GM23248 (cell line): ENCODE data around the gene RTEL1. TPM values are rescaled to one million over a fixed set of nuclear protein-coding genes. Genes with fewer than 3 reads are reported as not detected.

Experiments
- DNase-seq: peaks from one replicate; pipeline ENCODE4 v3.0.0-alpha.2; 2015
- H2AFZ ChIP-seq: fragments of 200-600 bp; sonication (generic); 2 replicates; pipeline ENCODE4 v1.6.1; 2016; ENCODE audit warnings: antibody characterized with exemption
- H3F3A ChIP-seq: fragments of 200-600 bp; sonication (generic); 2 replicates; pipeline ENCODE4 v1.6.1; 2016; ENCODE audit warnings: mild to moderate bottlenecking, antibody characterized with exemption, mixed run types; ENCODE audit not compliant: insufficient read depth
- H3K27ac ChIP-seq: fragments of 200-600 bp; sonication (generic); 2 replicates; pipeline ENCODE4 v1.5.1; 2016; ENCODE audit warnings: mild to moderate bottlenecking
- H3K27me3 ChIP-seq: fragments of 200-600 bp; sonication (generic); replicated peaks from 2 replicates; pipeline ENCODE4 v1.6.1; 2016; ENCODE audit warnings: mild to moderate bottlenecking; ENCODE audit not compliant: insufficient read depth
- H3K36me3 ChIP-seq: fragments of 200-600 bp; sonication (generic); 2 replicates; pipeline ENCODE4 v1.6.1; 2016; ENCODE audit warnings: low read depth, mild to moderate bottlenecking
- H3K4me1 ChIP-seq: fragments of 200-600 bp; sonication (generic); 2 replicates; pipeline ENCODE4 v1.6.1; 2016; ENCODE audit warnings: mild to moderate bottlenecking; ENCODE audit not compliant: insufficient read depth
- H3K4me2 ChIP-seq: fragments of 200-600 bp; sonication (generic); one replicate; pipeline ENCODE4 v1.6.1; 2016; ENCODE audit warnings: mild to moderate bottlenecking; ENCODE audit not compliant: unreplicated experiment
- H3K4me3 ChIP-seq: fragments of 200-600 bp; sonication (generic); 2 replicates; pipeline ENCODE4 v1.5.1; 2016; ENCODE audit warnings: mild to moderate bottlenecking
- H3K79me2 ChIP-seq: fragments of 200-600 bp; sonication (generic); 2 replicates; pipeline ENCODE4 v1.6.1; 2016; ENCODE audit warnings: mild to moderate bottlenecking; ENCODE audit not compliant: insufficient read depth
- H3K9ac ChIP-seq: fragments of 200-600 bp; sonication (generic); 2 replicates; pipeline ENCODE4 v1.6.1; 2016; ENCODE audit warnings: mild to moderate bottlenecking
- H3K9me2 ChIP-seq: fragments of 200-600 bp; sonication (generic); 2 replicates; pipeline ENCODE4 v1.6.1; 2016; ENCODE audit warnings: mixed run types, mild to moderate bottlenecking, moderate library complexity; ENCODE audit not compliant: insufficient read depth
- H3K9me3 ChIP-seq: fragments of 200-600 bp; sonication (generic); one replicate; pipeline ENCODE4 v1.6.1; 2017; ENCODE audit warnings: low read depth
- H4K20me1 ChIP-seq: fragments of 200-600 bp; sonication (generic); 2 replicates; pipeline ENCODE4 v1.6.0; 2016; ENCODE audit not compliant: insufficient read depth
- EZH2 ChIP-seq: fragments of 200-600 bp; sonication (generic); IDR thresholded peaks from 2 replicates; pipeline ENCODE4 v1.6.1; 2018; ENCODE audit warnings: antibody characterized with exemption, mild to moderate bottlenecking; ENCODE audit not compliant: insufficient read depth, poor library complexity, severe bottlenecking
- EZH2phosphoT487 ChIP-seq: fragments of 200-600 bp; sonication (generic); IDR thresholded peaks from 2 replicates; pipeline ENCODE4 v1.6.1; 2018; ENCODE audit warnings: antibody characterized with exemption, moderate library complexity, mild to moderate bottlenecking, low read depth; ENCODE audit not compliant: insufficient read depth
- WGBS, 2 experiments: methylation state at CpG; one replicate each; pipeline ENCODE4 v1.1.6; 2015 to 2017; ENCODE audit warnings: low lambda C conversion rate in 2 of 2, low coverage in 1 of 2; ENCODE audit errors: missing lambda C conversion rate in 2 of 2; 5-methylcytosine and 5-hydroxymethylcytosine counted together
- in situ Hi-C: fragments of 300-500 bp; cut with MboI; formaldehyde crosslinking; loops from 2 replicates; pipeline ENCODE4 v1.15.0; 2020
- polyA plus RNA-seq: library from polyadenylated mRNA; unstranded; fragments of >200 nt; fragmentation: Nextera tagmentation; extraction: Ambion mirVana; gene quantifications from 2 replicates; pipeline ENCODE4 v1.2.1, GENCODE V29; 2016
- total RNA-seq: library from RNA; depleted of rRNA; stranded (reverse); fragments of >200 nt; shearing (Covaris generic); gene quantifications from 2 replicates; pipeline ENCODE4 v1.2.3, GENCODE V29; 2014

Gene RTEL1
- total and polyA plus RNA-seq, 2 experiments from 2014 or later, result 8.6 to 15.6 TPM

GRCh38 chr20:63702751-63703470, 44.8 kb downstream of the RTEL1 start:
- no peak overlapping the region for H3K4me2 ChIP-seq
- in situ Hi-C loops, result no loop called here
- peaks cover 32% of the 10 kb centered on the region for H3K4me1 ChIP-seq
- H4K20me1 ChIP-seq, result no peaks in the 10 kb centered on the region
- H3K79me2 ChIP-seq, result peaks cover 47% of the 10 kb centered on the region
- no peak overlapping the region for H3K4me3 ChIP-seq
- 80 to 83% methylated on average over 13 of the region's 13 CpGs for WGBS, 2 experiments
- H2AFZ ChIP-seq, result no peak overlapping the region
- H3K27ac ChIP-seq, result no peak overlapping the region
- H3K27me3 ChIP-seq, result no peaks in the 10 kb centered on the region
- no peak overlapping the region for H3K9ac ChIP-seq
- H3K36me3 ChIP-seq, result 0 out of 2 replicates have a peak, but pooled peaks cover 3% of the 10 kb centered on the region
- no peaks in the 10 kb centered on the region; the same call in 1 of the 2 replicates for H3F3A ChIP-seq
- TF ChIP-seq EZH2, result no peak
- TF ChIP-seq EZH2phosphoT487, result no peak
- H3K9me3 ChIP-seq, result no peaks in the 10 kb centered on the region
- H3K9me2 ChIP-seq, result no peaks in the 10 kb centered on the region
- no peak for DNase-seq

- no peak for TF ChIP-seq EZH2phosphoT487
- TF ChIP-seq EZH2, result no peak
- H3K9ac ChIP-seq, result no peak overlapping the region
- in situ Hi-C loops, result no loop called here
- no peaks in the 10 kb centered on the region for H3K9me3 ChIP-seq
- H3K9me2 ChIP-seq, result no peaks in the 10 kb centered on the region
- H3K27ac ChIP-seq, result no peak overlapping the region
- DNase-seq, result no peak
- no peaks in the 10 kb centered on the region for H3K27me3 ChIP-seq
- peaks cover 53% of the 10 kb centered on the region for H3K79me2 ChIP-seq
- no peak overlapping the region for H3K4me2 ChIP-seq
- H2AFZ ChIP-seq, result no peak overlapping the region
- H4K20me1 ChIP-seq, result no peaks in the 10 kb centered on the region
- WGBS, 2 experiments, result 84 to 89% methylated on average over 14 to 15 of the region's 15 CpGs
- no peaks in the 10 kb centered on the region; the same call in 1 of the 2 replicates for H3F3A ChIP-seq
- H3K36me3 ChIP-seq, result 0 out of 2 replicates have a peak, but pooled peaks cover 3% of the 10 kb centered on the region
- peaks cover 26% of the 10 kb centered on the region for H3K4me1 ChIP-seq
- H3K4me3 ChIP-seq, result no peak overlapping the region
These were observed 45.4 kb downstream of the RTEL1 start for GRCh38 chr20:63703471-63703975.

GRCh38 chr20:63703976-63704748, 46.0 kb downstream of the RTEL1 start:
- in situ Hi-C loops, result no loop called here
- TF ChIP-seq EZH2 (no peak), EZH2phosphoT487 (no peak)

GRCh38 chr20:63704749-63705117, 46.6 kb downstream of the RTEL1 start:
- Histone ChIP-seq H3K9me2 (no peaks in the 10 kb centered on the region), H3K36me3 (0 out of 2 replicates have a peak, but pooled peaks cover 3% of the 10 kb centered on the region), H3K9me3 (no peaks in the 10 kb centered on the region), H4K20me1 (no peaks in the 10 kb centered on the region), H3K4me2 (no peak overlapping the region), H3K27me3 (no peaks in the 10 kb centered on the region), H3F3A (no peaks in the 10 kb centered on the region), H3K4me1 (peaks cover 20% of the 10 kb centered on the region), H3K79me2 (peaks cover 64% of the 10 kb centered on the region), H3K9ac (peak overlapping the region; percentile 86; the same call in 1 of the 2 replicates), H2AFZ (no peak overlapping the region), H3K4me3 (no peak overlapping the region), H3K27ac (no peak overlapping the region)
- whole genome bisulfite sequencing, 2 experiments, result 72% methylated on average over 6 of the region's 6 CpGs
- in situ Hi-C loops, result no loop called here
- DNase-seq, result no peak
- TF ChIP-seq EZH2 (no peak), EZH2phosphoT487 (no peak)

More at GRCh38 chr20:63703976-63704748, 46.0 kb downstream of the RTEL1 start:
- no peaks in the 10 kb centered on the region for H3K27me3 ChIP-seq
- H3K4me1 ChIP-seq, result peaks cover 24% of the 10 kb centered on the region
- H3K4me2 ChIP-seq, result no peak overlapping the region
- H3K79me2 ChIP-seq, result peaks cover 59% of the 10 kb centered on the region
- H3K27ac ChIP-seq, result no peak overlapping the region
- H3K9me3 ChIP-seq, result no peaks in the 10 kb centered on the region
- no peak overlapping the region for H3K9ac ChIP-seq
- DNase-seq, result no peak
- no peak overlapping the region for H3K4me3 ChIP-seq
- 84% methylated on average over 10 to 11 of the region's 11 CpGs for WGBS, 2 experiments
- no peaks in the 10 kb centered on the region for H4K20me1 ChIP-seq
- H2AFZ ChIP-seq, result no peak overlapping the region
- H3K9me2 ChIP-seq, result no peaks in the 10 kb centered on the region
- no peaks in the 10 kb centered on the region for H3F3A ChIP-seq
- H3K36me3 ChIP-seq, result 0 out of 2 replicates have a peak, but pooled peaks cover 3% of the 10 kb centered on the region
